ENCODE measurements around the gene PCDH19.

GRCh38 chrX:100341142-100341510, 68.9 kb downstream of the PCDH19 start:
- no peak for TF ChIP-seq GABPA (IDR thresholded peaks at IDR 0.05; ENCODE audit: low read depth)
- TF ChIP-seq CTCF (IDR thresholded peaks at IDR 0.05; ENCODE audit: insufficient read depth, low read length), result no peak
- TF ChIP-seq POLR2AphosphoS5 (IDR thresholded peaks at IDR 0.05; ENCODE audit: low read depth), result no peak
